ENCODE results near the gene ELMO3. TPM values are rescaled to one million over a fixed set of nuclear protein-coding genes. Genes with fewer than 3 reads are reported as not detected.

The ELMO3 gene
- total and polyA plus RNA-seq, 2 of the 13 experiments (the other 11 are each of a cell fraction or from before 2014, with no cell fraction given), result 2.6 to 4.0 TPM

DNA sequence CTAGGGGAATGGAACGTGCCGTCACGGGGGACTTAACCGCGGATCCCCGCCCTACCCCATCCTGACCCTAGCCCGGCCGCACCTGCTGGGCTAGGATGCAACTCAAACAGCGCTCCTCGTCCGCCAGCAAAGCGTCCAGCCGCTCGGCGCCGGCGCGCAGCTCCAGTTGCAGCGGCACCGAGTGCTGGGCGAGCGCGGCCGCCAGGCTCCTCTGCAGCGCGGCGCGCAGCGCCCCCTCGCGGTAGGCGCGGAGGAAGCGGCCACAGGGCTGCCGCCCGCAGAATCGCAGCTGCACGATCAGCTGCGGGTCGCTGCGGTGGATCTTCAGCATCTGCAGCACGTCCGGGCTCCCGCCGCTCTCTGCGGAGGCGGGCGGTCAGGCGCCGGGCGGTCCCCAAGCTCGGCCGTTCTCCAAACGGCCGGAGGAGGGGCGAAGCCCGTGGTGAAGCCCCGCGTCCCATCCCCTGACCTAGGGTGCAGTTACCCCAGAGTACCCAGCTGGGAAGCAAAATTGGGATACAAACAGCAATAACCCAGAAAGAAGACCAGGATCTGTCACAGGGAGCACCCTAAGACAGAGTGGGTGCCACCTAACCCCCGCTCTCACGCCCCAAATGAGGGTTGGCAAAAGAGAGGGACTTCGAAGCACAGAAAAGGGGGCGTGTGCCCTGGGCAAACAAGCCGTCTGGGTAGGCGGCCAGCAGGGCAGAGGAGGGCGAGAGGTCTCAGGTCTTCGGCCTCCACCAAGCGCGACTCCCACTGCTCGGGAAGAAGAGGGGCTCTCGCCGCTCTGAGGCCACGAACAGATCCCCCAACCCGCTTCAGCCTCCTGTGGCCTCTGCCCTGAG lies 43.4 kb upstream of the ELMO3 start (continued):
- no peak for TF ChIP-seq CHD4 (IDR thresholded peaks at IDR 0.05; ENCODE audit: borderline replicate concordance, low read length)
- TF ChIP-seq GABPA (IDR thresholded peaks at IDR 0.05; ENCODE audit: low read depth, low read length), result no peak
- no peak for TF ChIP-seq GABPA (CRISPR knock-in tag; IDR thresholded peaks at IDR 0.05; ENCODE audit: low read depth)
- TF ChIP-seq RNF219 (CRISPR knock-in tag; IDR thresholded peaks at IDR 0.05), result no peak
- no peak for TF ChIP-seq ZFP41 (CRISPR knock-in tag; IDR thresholded peaks at IDR 0.05; ENCODE audit: borderline replicate concordance)
- TF ChIP-seq TFDP2 (CRISPR knock-in tag; IDR thresholded peaks at IDR 0.05), result peak; percentile 71
- TF ChIP-seq ZNF761 (CRISPR knock-in tag; conservative IDR thresholded peaks at IDR 0.05), result no peak

Data from HepG2 (cell line).